HG02588 (cell line): Measurements from ENCODE around the gene LIPA.
"Not testable (repeated sequence)": the region's sequence is repeated elsewhere in the genome, so short reads cannot be mapped to it uniquely, and the experiment has no call there.

ENCODE experiments used
- ATAC-seq: cut with Tn5 transposase; IDR thresholded peaks from one replicate; pipeline ENCODE4 v1.9.1; 2021; ENCODE audit warnings: mild to moderate bottlenecking, moderate library complexity; ENCODE audit not compliant: unreplicated experiment

LIPA gene

DNA sequence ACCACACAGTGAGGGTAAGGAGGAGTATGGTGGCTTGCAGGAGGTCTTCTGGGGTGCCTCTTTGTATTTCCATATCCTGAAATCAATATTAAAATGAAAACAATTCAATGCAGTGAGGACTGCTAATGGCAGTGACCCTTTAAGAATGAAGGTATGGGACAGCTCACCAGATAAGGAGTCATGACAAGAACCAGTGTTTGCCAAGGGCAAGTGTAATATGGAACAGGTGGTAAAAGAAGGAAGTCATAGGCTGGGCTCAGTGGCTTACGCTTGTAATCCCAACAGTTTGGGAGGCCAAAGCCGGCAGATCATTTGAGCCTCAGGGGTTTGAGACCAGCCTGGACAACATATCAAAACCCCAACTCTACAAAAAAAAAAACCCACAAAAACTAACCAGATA lies 20.0 kb upstream of the LIPA start:
- no peak for ATAC-seq

DNA sequence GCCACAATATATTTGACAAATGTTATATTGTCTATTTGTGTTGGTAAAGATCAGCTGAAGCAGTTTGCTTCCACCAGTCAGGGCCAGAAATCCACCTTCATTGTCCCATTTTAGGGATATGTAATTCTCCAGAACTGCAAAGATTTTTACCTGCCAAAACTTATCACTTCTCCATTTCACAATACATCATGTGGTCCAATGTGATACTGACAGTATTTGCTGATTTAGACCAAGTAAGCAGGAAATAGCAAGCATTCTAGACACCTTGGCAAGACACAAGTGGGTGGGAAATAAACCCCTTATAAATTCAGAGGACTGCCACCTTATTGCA lies 18.5 kb upstream of the LIPA start:
- ATAC-seq, result no peak

DNA sequence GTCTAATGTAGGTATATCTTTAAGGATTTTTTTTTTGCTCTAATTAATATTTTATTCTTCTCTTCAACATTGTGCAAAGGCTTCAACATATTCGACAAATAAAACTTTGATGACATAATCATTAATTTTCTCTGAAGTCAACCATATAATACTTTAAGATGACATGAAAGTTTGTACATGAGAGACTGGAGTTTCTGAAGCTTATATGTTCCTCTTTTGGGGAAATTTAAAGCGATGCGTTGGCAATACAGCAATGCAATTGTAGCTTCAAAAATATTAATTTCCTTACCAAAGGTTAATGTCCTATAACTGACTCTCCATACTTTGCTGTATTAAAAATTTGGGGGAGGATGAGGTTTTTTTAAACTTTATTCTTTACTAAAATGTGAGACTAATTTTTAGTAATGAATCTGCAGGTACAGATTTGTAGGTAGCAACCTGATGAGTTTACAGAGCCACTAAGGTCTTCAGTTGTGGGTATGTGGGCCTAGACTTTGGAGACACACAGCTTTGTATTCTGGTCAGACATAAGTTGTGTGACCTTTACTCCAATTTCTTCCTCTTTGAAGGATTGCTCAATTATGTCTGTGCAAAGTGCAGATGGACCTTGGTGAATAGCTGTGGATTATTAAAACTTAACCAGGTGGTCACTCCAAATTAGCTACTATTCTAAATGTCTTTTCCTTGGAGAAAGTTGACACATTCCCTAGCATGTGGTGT lies 18.0 kb upstream of the LIPA start:
- no peak for ATAC-seq

DNA sequence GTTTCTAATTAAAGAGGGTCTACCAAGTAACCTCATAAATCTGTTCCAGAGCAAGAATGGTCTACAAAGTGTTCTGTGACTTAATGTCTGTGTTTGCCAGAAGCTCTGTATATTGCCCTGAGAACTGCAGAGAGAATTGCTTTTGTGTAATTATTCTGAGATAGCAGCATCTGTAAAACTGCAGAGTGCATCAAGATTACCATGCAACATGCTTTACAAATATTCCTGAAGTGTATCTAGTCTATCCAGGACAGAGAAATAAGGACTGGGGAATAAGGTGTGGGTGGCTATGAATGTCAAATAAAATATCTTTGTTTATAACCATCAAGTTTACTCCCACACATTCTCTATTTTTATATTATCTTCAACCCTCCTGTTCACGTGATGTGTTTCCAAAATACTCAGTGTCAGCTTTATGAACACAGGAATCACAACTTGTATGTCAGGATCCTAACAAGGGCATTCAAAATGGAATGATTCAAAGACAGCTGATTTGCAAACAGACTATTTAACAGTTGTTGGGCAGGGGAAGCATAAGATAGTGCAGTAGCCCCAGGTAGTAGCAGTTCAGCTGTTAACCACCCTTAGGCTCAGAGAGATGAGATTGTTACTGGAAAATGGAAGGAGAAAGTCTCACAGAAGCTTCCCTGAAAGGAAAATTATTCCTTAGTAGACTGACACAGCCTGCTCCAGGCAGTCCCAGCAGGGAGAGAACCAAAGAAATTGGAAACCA lies 15.3 kb upstream of the LIPA start:
- no peak for ATAC-seq

DNA sequence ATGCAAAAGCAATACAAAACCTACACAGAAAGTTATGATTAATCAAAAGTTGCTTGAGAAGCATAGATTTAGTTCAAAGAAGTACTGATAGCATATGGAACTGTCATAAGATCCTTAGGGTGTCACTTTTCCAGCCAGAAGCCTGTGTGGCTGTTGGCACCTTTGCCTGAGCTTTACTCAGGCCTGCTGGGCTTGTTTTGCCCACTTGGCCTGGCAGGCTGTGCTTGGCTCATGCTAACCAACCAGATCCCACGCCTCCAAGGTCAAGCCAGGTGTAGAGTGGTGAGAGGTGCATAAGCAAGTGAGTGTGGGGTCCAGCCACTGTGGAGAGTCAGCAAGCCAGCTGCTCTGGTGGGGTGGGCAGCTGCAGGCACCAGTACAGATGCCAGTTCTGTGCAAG lies 12.0 kb upstream of the LIPA start:
- no peak for ATAC-seq

DNA sequence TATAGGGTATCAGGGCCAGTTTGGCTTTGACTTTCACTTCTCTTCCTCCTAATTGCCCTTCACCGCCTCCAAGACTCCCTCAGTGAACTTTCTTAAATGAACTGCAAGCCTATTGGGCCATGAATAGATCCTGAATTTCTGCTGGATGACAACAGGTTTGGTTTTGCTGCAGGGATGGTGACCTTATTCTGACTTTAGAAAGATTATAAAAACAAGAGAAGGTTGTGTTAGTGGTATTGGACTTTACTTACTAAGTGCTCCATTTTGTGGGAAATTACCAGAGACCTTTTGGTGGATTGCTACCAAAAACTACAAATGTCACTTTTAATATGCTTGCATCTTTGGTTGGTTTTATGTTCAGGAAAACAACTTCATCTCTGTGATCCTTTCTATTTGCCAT lies 11.5 kb upstream of the LIPA start:
- ATAC-seq, result no peak

DNA sequence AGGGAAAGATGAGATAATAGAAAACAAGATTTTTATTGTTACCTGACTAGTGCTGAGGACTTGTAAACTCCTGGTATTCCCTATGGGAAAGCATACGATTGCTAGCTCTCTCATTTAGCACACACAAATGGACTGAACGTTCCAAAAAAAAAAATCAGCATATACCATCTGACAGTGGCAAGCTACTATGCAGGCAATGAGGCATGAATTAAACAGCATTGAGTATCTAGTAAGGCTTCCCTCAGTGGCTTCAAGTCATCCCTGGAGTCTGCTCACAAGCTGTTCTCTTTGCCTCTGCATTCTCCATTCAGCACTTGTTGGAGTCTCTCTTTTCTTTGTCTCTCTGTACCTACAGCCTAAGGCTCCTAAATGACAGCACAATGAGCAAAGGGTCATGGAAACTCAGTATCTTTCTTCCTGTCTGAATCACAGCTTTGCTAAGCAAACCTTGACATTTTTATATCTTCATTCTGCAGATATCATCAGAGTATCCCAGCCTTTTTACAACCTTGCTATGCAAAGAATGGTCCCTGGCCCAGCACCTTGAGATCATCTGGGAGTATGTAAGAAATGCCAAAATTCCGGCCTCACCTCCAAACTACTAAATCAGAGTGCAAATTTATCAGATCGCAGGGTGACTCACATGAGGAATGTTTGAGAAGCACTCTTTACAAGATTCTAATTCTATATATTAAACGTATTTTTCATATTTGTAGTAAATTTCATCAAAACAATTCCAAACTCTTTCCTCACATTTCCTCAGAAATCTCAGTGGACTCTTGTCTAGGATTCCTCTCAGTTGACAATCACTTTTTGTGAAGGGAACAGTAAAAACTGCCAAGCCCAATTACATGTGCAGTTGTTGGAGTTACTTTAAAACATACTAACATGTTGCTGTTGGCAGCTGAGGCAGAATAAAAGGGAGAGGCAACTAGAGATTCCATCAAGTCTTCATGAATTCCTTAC lies 10.8 kb upstream of the LIPA start:
- ATAC-seq, result no peak

DNA sequence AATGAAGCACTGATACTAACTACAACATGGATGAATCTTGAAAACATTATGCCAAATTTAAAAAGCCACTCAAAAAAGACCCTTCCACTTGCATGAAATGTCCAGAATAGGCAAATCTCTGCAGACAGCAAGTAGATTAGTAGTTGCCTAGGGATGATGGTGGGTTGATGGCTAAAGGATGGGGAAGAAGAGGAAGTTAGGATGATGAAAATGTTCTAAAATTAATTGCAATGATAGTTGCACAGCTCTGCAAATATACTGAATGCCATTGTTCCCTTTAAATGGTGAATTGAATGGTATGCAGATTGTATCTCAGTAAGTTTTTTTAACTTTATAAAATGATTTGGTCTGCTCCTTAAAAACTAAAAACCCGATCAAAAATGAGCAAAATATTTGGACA lies 7.3 kb upstream of the LIPA start:
- ATAC-seq, result no peak

DNA sequence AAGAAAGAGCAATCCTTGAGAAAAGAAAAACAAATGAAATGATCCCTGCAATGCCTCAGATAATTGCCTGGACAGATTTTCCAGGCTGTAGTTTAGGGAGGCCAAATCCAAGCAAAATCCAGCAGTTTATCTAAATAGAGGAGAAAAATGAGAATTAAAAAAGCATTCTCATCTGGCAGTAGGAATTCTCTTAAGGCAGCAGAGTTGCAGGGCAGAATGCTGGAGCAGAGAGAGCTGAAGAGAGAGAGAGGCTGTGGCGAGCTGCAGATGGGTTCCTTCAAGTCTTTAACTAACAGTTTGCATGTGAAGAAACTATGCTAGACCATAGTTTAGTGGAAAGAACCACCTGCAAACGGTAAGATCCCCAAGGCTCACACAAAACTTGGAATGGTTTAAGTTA lies 6.0 kb upstream of the LIPA start:
- no peak for ATAC-seq

DNA sequence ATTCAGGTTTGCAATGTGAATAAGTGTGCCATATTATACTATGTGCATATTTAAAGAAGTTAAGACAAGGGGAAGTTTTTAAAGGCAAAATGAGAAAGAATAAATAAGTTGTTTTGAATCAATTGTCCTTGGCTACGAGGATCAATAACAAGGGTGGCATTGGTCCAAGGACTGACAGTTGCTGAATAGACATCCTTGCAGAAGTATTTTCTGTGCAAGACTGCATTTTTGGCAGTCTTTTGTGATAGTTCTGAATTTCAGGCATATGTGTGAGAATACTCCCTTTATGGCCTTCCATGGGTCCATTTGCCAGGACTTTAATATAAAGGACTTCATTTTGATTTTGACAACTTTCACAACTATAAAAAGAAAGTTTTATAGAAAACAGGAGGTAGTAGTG lies 5.4 kb upstream of the LIPA start:
- no peak for ATAC-seq

DNA sequence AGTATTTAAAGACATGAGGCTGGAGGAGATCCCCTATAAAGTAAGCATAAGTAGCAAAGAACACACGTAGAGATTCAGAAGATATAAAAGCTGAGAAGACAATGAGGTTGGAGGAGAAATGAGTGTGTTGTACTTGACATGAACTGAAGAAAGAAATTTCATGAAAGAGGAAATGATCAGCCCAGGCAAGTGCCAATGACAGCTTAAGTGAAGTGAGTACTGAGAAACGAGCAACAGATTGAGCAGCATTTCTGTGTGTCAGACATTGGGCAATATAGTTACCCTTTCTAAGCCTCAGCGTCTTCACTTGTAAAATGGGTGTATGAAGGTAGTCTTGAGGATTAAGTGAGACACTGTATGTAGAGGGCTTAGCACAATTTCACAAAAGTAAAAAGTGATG lies 4.8 kb upstream of the LIPA start:
- ATAC-seq, result no peak

DNA sequence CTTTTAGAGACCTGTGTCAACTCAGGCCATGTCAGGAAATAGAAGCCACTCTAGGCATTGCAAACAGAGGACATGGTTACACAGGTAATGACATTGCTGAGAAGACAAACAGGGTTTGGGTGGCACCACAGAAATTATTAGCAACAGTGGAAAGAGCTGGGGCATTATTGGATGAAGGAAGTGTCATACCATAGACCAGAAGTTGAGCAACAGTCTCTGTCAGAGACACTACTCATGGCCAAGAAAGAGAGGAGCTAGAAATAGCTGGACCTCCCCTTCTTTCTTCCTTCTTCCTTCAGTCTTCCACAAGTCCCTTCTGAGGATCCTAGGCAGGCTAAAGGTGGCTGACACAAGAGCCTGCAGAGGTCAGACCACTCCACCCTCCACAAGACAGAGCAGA lies 4.2 kb upstream of the LIPA start:
- ATAC-seq, result no peak

DNA sequence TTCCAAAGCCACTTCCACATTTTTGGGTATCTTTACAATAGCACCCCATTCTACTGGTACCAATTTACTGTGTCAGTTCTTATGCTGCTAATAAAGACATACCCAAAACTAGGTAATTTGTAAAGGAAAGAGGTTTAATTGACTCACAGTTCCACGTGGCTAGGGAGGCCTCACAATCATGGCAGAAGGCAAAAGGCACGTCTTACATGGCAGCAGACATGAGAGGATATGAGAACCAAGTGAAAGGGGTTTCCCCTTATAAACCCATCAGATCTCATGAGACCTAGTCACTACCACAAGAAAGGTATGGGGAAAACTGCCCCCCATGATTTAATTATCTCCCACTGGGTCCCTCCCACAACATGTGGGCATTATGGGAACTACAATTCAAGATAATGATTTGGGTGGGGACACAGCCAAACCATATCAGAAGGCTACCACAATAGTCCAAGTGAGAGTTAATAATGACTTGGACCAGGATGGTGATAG lies 3.6 kb upstream of the LIPA start:
- ATAC-seq, result not testable (repeated sequence)

DNA sequence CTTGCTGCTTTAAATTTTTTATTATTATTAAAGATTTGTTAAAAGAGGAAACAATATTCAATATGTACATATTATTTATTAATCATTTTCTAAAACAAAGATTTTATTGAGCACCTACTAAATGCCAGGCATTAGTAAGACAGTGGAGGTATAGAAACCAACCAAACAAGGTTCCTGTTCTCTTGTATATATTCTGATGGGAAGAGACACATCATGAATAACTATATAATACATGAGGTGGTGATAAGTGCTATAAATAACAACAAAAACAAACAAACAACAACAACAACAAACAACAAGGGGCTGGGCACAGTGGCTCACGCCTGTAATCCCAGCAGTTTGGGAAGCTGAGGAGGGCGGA lies 630 bp upstream of the LIPA start:
- ATAC-seq, result no peak

DNA sequence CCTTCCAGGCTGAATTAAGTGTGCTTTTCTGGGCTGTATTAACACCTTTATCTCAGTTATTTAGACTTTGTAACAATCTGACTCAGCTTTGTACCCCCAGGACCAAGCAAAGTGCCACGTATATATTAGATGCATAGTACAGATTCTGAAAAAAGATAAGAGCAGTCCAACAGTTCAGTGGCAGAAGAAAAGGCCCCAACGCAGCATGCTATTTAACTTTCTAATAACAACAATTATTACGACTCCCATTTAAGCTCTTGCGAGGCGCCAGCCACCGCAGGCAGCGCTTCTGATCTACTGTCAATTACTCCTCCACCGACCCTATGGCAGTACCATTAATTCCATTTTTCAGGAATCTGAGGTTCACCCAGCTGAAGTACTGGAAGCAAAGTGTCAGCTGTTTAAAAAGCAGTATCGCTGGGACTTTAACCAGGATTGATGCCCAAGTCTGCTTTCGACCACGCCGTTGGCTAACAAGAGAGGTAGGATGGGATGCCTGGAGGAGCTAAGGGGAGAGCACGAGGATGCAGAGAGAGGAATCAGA lies 638 bp downstream of the LIPA start:
- ATAC-seq, result no peak

DNA sequence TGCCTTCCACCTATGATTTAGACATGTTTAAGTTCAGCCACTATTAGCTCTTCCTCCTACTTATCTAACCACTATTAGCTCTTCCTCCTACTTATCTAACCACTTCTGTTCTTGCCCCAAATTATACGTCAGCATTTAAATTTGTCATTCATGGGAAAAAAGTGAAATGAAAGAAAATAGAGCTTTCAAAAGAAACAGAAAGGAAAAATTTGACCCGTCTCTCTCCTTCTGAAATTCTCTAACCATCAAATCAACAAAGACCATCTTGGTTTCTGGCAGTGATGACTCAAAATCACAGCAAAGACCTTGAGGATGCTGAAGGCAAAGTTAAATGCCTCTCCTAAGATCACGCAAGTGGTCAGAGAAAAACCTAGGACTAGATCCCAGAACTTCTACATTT lies 2.6 kb downstream of the LIPA start:
- ATAC-seq, result no peak

DNA sequence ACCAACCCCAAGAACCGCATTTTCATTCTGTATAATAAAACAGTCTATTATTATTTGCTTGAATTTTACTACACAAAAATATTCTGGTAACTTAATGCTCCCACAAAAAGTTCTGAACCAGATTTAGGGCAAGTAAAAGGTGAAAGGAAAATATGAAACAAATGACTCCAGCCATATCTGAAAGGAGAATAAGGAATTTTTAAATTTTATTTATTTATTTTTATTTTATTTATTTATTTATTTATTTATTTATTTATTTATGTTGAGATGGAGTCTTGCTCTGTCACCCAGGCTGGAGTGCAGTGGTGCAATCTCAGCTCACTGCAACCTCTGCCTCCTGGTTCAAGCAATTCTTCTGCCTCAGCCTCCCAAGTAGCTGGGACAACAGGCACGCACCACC lies 4.0 kb downstream of the LIPA start:
- ATAC-seq, result not testable (repeated sequence)

DNA sequence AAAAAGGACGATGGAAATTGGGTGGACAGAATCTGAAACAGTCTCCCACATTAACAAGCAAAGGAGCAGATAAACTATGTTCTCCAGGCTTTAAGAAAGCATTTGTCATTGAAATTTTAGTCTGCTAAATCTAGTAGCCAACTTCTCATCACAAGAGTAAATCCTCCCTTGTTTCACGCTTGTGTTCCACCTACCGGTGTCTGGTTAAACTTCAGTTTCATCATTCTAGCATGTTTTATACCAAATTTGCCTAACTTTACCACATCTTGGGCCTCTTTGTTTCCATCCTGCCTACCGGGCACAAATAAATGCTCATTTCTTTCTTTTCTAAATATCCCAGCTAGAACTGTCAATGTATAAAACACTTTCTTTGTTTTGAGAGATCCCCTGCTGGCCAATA lies 5.8 kb downstream of the LIPA start:
- no peak for ATAC-seq

DNA sequence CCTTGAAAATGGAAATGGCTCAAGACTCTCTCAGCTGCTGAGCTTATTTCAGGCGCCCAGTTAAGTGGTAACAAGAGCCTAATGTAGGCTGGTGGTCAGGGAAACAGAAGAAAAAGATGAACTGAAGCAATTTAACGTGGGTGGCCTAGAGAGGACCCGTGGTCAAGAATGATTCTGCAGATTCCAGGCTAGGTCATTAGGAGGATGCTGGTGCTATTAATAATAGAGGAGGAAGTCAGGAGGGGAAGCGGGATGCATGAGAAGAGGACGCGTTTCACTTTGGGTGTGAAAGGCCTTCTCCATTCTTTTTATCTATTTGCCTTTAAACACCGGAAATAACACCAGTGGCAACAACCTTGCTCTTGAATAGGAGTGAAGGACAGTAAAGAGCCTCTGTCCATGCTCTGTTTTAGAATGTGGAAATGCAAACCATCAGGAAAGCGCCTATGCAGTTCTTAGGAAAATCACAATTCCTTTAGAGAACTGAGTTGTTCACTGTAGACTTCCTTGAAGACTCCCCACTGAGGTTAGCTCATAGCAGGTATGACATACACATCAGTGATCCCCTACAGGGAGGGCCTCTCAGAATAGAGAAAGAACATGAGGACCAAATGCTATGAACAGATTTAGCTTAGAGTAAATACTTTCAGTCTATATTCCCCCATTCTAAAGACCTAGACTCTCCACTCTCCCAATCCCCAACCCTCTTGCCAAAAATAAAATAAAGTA lies 8.6 kb downstream of the LIPA start:
- ATAC-seq, result no peak

DNA sequence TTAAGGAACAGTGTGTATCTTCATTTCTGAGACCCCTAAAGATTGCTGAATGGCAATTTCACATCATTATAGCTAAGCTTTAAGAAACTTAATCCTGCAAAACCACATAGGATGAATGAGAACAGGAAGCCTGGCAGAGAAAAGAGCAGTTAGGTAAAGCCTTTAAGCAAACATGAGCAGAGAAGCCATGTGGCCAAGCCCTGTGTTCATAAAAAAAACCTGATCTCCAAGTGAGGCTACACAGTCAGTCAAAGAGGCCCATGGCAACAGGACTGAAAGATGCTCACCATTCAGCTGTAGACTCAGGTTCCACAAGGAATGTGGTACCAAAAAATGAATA lies 9.3 kb downstream of the LIPA start:
- no peak for ATAC-seq
